GM18909 (cell line): ENCODE results near the gene PRKN.

Experiments used
- ATAC-seq: cut with Tn5 transposase; IDR thresholded peaks from one replicate; pipeline ENCODE4 v1.9.1; 2021; ENCODE audit warnings: mild to moderate bottlenecking; ENCODE audit not compliant: unreplicated experiment, poor library complexity

Gene PRKN

GRCh38 chr6:161459008-161459615 lies 1268.5 kb downstream of the PRKN start:
- ATAC-seq = no peak

- ATAC-seq = no peak
These were observed 1269.2 kb downstream of the PRKN start for GRCh38 chr6:161458201-161458951.

GRCh38 chr6:161455848-161456247 lies 1271.7 kb downstream of the PRKN start:
- no peak for ATAC-seq

GRCh38 chr6:161453558-161453957 lies 1274.0 kb downstream of the PRKN start:
- ATAC-seq = no peak

- no peak for ATAC-seq
These were observed 1275.3 kb downstream of the PRKN start for GRCh38 chr6:161452241-161452640.

GRCh38 chr6:161449521-161449920 lies 1278.0 kb downstream of the PRKN start:
- no peak for ATAC-seq

- no peak for ATAC-seq
These were observed 1280.6 kb downstream of the PRKN start for GRCh38 chr6:161446949-161447348.

GRCh38 chr6:161446296-161446925 lies 1281.2 kb downstream of the PRKN start:
- no peak for ATAC-seq

- ATAC-seq = no peak
These were observed 1282.4 kb downstream of the PRKN start for GRCh38 chr6:161445021-161445799.

- no peak for ATAC-seq
These were observed 1283.1 kb downstream of the PRKN start for GRCh38 chr6:161444464-161444863.

- ATAC-seq = no peak
These were observed 1283.7 kb downstream of the PRKN start for GRCh38 chr6:161443848-161444247.

- no peak for ATAC-seq
These were observed 1285.1 kb downstream of the PRKN start for GRCh38 chr6:161442420-161442819.

GRCh38 chr6:161440299-161440698 lies 1287.3 kb downstream of the PRKN start:
- no peak for ATAC-seq

- ATAC-seq = no peak
These were observed 1288.5 kb downstream of the PRKN start for GRCh38 chr6:161439093-161439492.

- ATAC-seq = no peak
These were observed 1289.0 kb downstream of the PRKN start for GRCh38 chr6:161438430-161439030.

- no peak for ATAC-seq
These were observed 1289.7 kb downstream of the PRKN start for GRCh38 chr6:161437851-161438250.

- no peak for ATAC-seq
These were observed 1291.3 kb downstream of the PRKN start for GRCh38 chr6:161436106-161436876.

GRCh38 chr6:161435748-161436070 lies 1291.9 kb downstream of the PRKN start:
- ATAC-seq = no peak

- no peak for ATAC-seq
These were observed 1292.4 kb downstream of the PRKN start for GRCh38 chr6:161434921-161435747.
